Activated CD4-positive, alpha-beta T cell treated with anti-CD3 and anti-CD28 coated beads, Interleukin-2, amount 10 ng/mL, durations not matched to agents 24 days and 14 days (primary cell): ENCODE data around the gene CEP63. TPM values are rescaled to one million over a fixed set of nuclear protein-coding genes. Genes with fewer than 3 reads are reported as not detected.

Source experiments
- DNase-seq: peaks from one replicate; pipeline ENCODE4 v3.0.0; 2022
- H3K27ac Mint-ChIP-seq: one replicate; pipeline ENCODE4 v1.8.0; 2022; ENCODE audit warnings: mild to moderate bottlenecking, mixed read lengths
- H3K27me3 Mint-ChIP-seq: one replicate; pipeline ENCODE4 v1.8.0; 2022; ENCODE audit warnings: mixed read lengths
- H3K36me3 Mint-ChIP-seq: one replicate; pipeline ENCODE4 v1.8.0; 2022; ENCODE audit warnings: low read depth, mild to moderate bottlenecking, mixed read lengths
- H3K4me1 Mint-ChIP-seq: one replicate; pipeline ENCODE4 v1.8.0; 2021; ENCODE audit warnings: mixed read lengths
- H3K4me3 Mint-ChIP-seq: one replicate; pipeline ENCODE4 v1.8.0; 2022; ENCODE audit warnings: mild to moderate bottlenecking, moderate library complexity, mixed read lengths
- H3K9me3 Mint-ChIP-seq: one replicate; pipeline ENCODE4 v1.8.0; 2021; ENCODE audit warnings: mixed read lengths
- intact Hi-C: fragments of 100-400 bp; cut with micrococcal nuclease; formaldehyde crosslinking; loops from one replicate; pipeline ENCODE4 v1.15.1; 2023
- total RNA-seq: library from RNA; stranded (reverse); gene quantifications from 2 replicates; pipeline ENCODE4 v1.2.3, GENCODE V29; 2022

CEP63 gene
- total RNA-seq, 1 donor from 2014 or later, result 18.6 TPM

DNA sequence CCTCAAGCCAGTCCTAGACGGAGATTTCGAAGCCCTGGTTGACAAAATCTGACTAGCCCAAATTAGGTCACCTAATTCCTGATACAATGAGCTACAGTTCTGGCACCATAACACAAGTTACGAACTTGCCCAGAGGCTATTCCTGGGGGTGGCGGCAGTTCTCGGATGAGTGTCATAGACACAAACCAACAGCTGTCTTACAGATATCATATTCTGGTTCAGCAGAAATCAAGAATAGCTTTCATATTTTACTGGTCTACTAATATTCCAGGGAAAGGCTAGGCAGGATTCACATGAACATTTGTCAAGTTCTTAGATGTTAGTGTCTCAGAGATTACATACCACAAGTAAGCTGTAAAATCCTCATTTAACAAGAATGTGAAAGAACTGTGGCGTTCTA is 8.9 kb upstream of the CEP63 start:
- H3K4me3 Mint-ChIP-seq, result no peak overlapping the region
- peaks cover 31% of the 10 kb centered on the region for H3K36me3 Mint-ChIP-seq
- no peaks in the 10 kb centered on the region for H3K9me3 Mint-ChIP-seq
- no peak overlapping the region for H3K27ac Mint-ChIP-seq
- no peak for DNase-seq
- H3K4me1 Mint-ChIP-seq, result peaks cover 3% of the 10 kb centered on the region
- intact Hi-C loops, result no loop called here
- H3K27me3 Mint-ChIP-seq, result no peaks in the 10 kb centered on the region

DNA sequence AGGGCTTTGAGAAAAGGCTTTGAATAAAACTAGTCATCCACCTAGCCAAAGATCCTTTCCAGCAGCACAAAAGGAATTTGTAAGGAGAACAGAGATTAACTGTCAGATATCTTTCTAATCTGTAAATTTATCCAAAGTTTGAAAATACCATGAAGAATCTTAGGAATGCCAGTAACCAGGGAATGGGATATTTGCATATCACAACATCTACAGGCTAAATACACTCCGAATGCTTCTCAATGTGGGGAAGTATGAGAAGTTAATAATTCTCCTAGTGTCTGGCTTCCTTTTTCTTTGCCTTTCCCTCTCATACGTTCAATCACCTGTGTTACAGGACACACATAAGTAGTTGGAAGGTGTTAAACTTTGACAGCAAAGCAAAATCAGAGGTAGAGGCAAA is 7.9 kb upstream of the CEP63 start:
- Mint-ChIP-seq H3K9me3 (no peaks in the 10 kb centered on the region), H3K36me3 (peaks cover 36% of the 10 kb centered on the region), H3K27ac (no peak overlapping the region), H3K4me1 (peaks cover 7% of the 10 kb centered on the region), H3K4me3 (no peak overlapping the region), H3K27me3 (no peaks in the 10 kb centered on the region)
- intact Hi-C loops, result no loop called here
- no peak for DNase-seq

- no peak overlapping the region for H3K4me3 Mint-ChIP-seq
- intact Hi-C loops, result loop anchor here (10.0 kb wide), 3 partner anchors 324 to 1036 kb away; no protein-coding TSS in a partner anchor
- no peak for DNase-seq
- H3K27ac Mint-ChIP-seq, result no peak overlapping the region
- H3K9me3 Mint-ChIP-seq, result no peaks in the 10 kb centered on the region
- H3K27me3 Mint-ChIP-seq, result no peaks in the 10 kb centered on the region
- H3K36me3 Mint-ChIP-seq, result peaks cover 38% of the 10 kb centered on the region
- peaks cover 22% of the 10 kb centered on the region for H3K4me1 Mint-ChIP-seq
These were observed 5.3 kb upstream of the CEP63 start for GRCh38 chr3:134480546-134480945.

GRCh38 chr3:134481166-134481565 is 4.7 kb upstream of the CEP63 start:
- Mint-ChIP-seq H3K9me3 (no peaks in the 10 kb centered on the region), H3K27ac (no peak overlapping the region), H3K36me3 (peaks cover 37% of the 10 kb centered on the region), H3K4me1 (peaks cover 22% of the 10 kb centered on the region), H3K4me3 (no peak overlapping the region), H3K27me3 (no peaks in the 10 kb centered on the region)
- no peak for DNase-seq
- intact Hi-C loops, result loop anchor here (10.0 kb wide), 3 partner anchors 324 to 1036 kb away; no protein-coding TSS in a partner anchor

DNA sequence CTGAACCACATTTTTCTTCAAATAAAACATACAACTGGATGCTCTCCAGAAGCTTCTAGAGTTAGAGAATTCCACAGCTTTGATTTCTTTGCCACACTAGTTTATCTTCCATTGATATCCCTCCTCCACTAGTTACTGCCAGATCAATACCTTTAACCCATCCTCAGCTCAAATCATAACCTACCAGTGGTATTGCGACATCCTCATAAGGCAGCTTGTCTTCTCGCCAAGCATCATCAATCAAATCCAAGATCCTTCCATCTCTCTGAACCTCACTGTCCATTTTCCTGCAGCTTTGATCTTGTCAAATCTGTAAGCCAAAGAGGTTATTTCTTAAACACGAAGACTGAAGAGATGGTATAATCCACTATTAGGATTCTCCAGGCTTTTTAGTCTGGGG is 3.2 kb upstream of the CEP63 start:
- Mint-ChIP-seq H3K27me3 (no peaks in the 10 kb centered on the region), H3K27ac (no peak overlapping the region), H3K36me3 (peaks cover 34% of the 10 kb centered on the region), H3K9me3 (no peaks in the 10 kb centered on the region), H3K4me1 (peaks cover 29% of the 10 kb centered on the region), H3K4me3 (no peak overlapping the region)
- intact Hi-C loops, result loop anchor here (10.0 kb wide), 3 partner anchors 322 to 1038 kb away; no protein-coding TSS in a partner anchor
- DNase-seq, result no peak

DNA sequence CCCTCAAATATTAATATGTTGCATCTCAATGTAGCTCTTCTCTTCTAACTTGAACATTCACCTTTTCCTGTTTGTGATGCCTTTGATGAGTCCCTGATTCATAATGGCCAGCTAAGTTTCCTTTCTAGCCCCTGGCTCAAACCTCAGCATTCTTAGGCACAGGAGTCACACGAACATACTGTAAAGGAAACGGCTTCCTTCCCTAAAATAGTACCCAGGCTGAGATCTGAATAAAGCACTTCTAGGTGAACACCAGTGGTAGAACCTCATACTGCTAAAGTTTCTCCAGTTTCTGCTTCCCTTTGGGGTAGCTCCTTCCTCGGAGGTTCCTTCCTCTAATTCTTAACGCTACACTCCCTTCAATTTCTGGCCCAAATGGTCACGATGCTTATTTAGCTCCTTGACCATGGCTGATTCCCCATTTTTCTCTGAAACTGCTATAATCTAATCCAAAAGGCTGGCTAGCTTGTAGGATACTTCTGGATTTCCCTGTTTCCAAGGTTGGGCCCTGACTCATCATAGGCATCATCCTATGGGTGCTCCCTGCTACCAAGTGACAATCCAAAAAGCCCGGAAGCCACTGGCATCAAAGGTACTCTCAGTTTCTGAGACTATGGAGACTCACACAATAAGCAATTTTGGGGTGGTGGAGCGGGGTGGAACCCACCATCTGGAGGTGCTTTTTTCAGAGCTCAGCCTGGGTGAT is 2.5 kb upstream of the CEP63 start:
- H3K27ac Mint-ChIP-seq, result peak overlapping the region; percentile 10
- peaks cover 35% of the 10 kb centered on the region for H3K4me1 Mint-ChIP-seq
- intact Hi-C loops, result loop anchor here (10.0 kb wide), 3 partner anchors 321 to 1039 kb away; no protein-coding TSS in a partner anchor
- no peak for DNase-seq
- H3K9me3 Mint-ChIP-seq, result no peaks in the 10 kb centered on the region
- peak overlapping the region; percentile 49 for H3K4me3 Mint-ChIP-seq
- no peaks in the 10 kb centered on the region for H3K27me3 Mint-ChIP-seq
- peaks cover 29% of the 10 kb centered on the region for H3K36me3 Mint-ChIP-seq

DNA sequence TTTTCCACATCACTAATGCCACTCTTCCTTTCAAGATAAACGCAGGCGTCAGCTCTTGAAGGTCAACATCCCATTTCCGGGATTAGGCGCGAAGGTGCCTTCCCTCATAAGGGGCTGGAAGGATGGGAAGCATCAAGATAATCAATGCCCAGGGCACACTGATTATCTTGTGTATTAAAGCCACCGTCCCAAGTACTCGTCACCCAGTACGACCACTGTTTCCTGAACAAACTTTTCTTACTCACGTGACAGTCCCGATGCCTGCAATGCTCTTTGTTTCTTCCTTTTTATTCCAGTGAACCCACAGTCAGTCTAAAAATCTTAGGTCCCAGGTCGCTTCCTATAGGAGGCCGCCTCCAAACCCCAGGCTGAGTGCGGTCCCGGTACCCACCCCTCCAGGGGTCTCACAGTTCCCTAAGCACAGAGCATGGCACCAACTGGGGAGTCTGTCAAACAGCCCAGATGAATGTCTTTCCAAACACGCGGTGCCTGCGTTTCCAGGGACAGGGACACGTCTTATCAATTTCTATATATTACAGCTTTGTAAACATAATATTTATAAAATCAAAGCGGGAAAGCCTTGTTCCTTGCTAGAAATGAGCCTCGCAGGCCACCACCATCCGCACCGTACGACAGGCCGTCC is 661 bp upstream of the CEP63 start:
- intact Hi-C loops, result loop anchor here (5.0 to 10.0 kb wide), 5 partner anchors 320 to 1040 kb away; partner anchors contain the start of genes CDV3 and TOPBP1
- no peak for DNase-seq
- peak overlapping the region; percentile 85 for H3K4me3 Mint-ChIP-seq

DNA sequence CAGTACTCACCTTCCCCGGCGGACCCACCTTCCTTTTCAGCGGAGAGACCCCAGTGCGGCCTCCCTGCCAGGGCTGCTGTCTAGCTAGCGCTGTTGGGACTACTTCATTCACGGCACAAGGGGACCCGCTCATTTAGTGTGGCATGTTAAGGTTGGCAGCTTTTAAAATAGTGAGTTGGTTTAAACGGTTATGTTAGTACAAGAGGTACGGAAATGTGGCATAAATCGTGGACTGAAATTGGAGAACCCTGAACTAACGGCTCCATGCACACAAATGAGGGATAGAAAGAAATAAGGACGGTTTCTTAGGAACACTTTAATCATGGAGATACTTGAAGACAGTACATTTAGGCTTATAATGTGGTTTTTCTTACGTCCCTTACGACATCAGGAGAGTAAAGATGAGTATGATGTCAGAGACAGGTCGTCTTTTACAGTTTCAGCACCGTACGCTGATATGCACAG is 752 bp downstream of the CEP63 start:
- Mint-ChIP-seq H3K27ac (peak overlapping the region; percentile 98), H3K4me3 (peak overlapping the region; percentile 85), H3K36me3 (peaks cover 10% of the 10 kb centered on the region), H3K9me3 (no peaks in the 10 kb centered on the region), H3K4me1 (peaks cover 36% of the 10 kb centered on the region), H3K27me3 (no peaks in the 10 kb centered on the region)
- no peak for DNase-seq
- intact Hi-C loops, result loop anchor here (1.0 to 10.0 kb wide), 9 partner anchors 236 to 1764 kb away; partner anchors contain the start of genes CDV3, MSL2, NPHP3 and RYK

More for the DNA sequence above, 661 bp upstream of the CEP63 start:
- H3K27me3 Mint-ChIP-seq, result no peaks in the 10 kb centered on the region
- H3K36me3 Mint-ChIP-seq, result peaks cover 21% of the 10 kb centered on the region
- no peaks in the 10 kb centered on the region for H3K9me3 Mint-ChIP-seq
- peaks cover 37% of the 10 kb centered on the region for H3K4me1 Mint-ChIP-seq
- peak overlapping the region; percentile 98 for H3K27ac Mint-ChIP-seq

GRCh38 chr3:134487406-134487805 is 1.5 kb downstream of the CEP63 start:
- Mint-ChIP-seq H3K9me3 (no peaks in the 10 kb centered on the region), H3K27me3 (no peaks in the 10 kb centered on the region), H3K4me1 (peaks cover 35% of the 10 kb centered on the region), H3K36me3 (peaks cover 10% of the 10 kb centered on the region), H3K27ac (peak overlapping the region; percentile 52), H3K4me3 (peak overlapping the region; percentile 85)
- intact Hi-C loops, result loop anchor here (2.0 to 10.0 kb wide), 7 partner anchors 317 to 1765 kb away; partner anchors contain the start of genes CDV3, MSL2, NPHP3 and TOPBP1
- DNase-seq, result no peak

DNA sequence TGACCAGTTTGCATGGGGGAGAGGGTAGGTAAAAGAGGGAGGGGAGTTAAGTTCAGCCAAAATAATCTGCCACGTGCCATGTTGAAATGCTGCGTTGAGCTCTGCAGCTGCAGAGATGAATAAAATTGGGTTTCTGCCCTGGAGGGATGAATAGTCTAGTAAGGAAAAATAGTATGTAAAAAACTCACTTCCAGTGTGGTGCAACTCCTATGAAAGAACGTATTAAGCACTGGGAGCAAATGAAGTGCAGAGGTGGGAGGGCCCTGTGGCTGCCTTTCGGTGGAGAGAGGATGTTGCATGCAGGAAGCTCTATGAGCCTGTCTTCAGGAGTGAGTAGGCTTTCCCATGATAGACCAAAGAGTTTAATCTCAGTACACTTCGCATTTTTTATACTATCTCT is 8.6 kb downstream of the CEP63 start:
- Mint-ChIP-seq H3K9me3 (peaks cover 5% of the 10 kb centered on the region), H3K4me3 (no peak overlapping the region), H3K27me3 (no peaks in the 10 kb centered on the region), H3K4me1 (peaks cover 38% of the 10 kb centered on the region), H3K36me3 (peaks cover 44% of the 10 kb centered on the region), H3K27ac (no peak overlapping the region)
- DNase-seq, result no peak
- intact Hi-C loops, result no loop called here

GRCh38 chr3:134495980-134496379 is 10.1 kb downstream of the CEP63 start:
- H3K36me3 Mint-ChIP-seq, result peaks cover 51% of the 10 kb centered on the region
- intact Hi-C loops, result no loop called here
- H3K4me1 Mint-ChIP-seq, result peaks cover 37% of the 10 kb centered on the region
- no peak overlapping the region for H3K27ac Mint-ChIP-seq
- no peaks in the 10 kb centered on the region for H3K27me3 Mint-ChIP-seq
- DNase-seq, result no peak
- peaks cover 9% of the 10 kb centered on the region for H3K9me3 Mint-ChIP-seq
- no peak overlapping the region for H3K4me3 Mint-ChIP-seq

GRCh38 chr3:134496471-134497071 is 10.7 kb downstream of the CEP63 start:
- Mint-ChIP-seq H3K27me3 (no peaks in the 10 kb centered on the region), H3K9me3 (peaks cover 9% of the 10 kb centered on the region), H3K27ac (no peak overlapping the region), H3K4me3 (no peak overlapping the region), H3K4me1 (peaks cover 37% of the 10 kb centered on the region), H3K36me3 (peaks cover 53% of the 10 kb centered on the region)
- intact Hi-C loops, result no loop called here
- DNase-seq, result no peak

GRCh38 chr3:134503266-134503665 is 17.4 kb downstream of the CEP63 start:
- peaks cover 12% of the 10 kb centered on the region for H3K4me1 Mint-ChIP-seq
- H3K27ac Mint-ChIP-seq, result no peak overlapping the region
- H3K27me3 Mint-ChIP-seq, result no peaks in the 10 kb centered on the region
- H3K36me3 Mint-ChIP-seq, result peaks cover 73% of the 10 kb centered on the region
- no peak for DNase-seq
- H3K9me3 Mint-ChIP-seq, result peaks cover 22% of the 10 kb centered on the region
- no peak overlapping the region for H3K4me3 Mint-ChIP-seq
- intact Hi-C loops, result no loop called here

- H3K9me3 Mint-ChIP-seq, result peaks cover 29% of the 10 kb centered on the region
- peaks cover 7% of the 10 kb centered on the region for H3K4me1 Mint-ChIP-seq
- no peaks in the 10 kb centered on the region for H3K27me3 Mint-ChIP-seq
- H3K27ac Mint-ChIP-seq, result no peak overlapping the region
- intact Hi-C loops, result no loop called here
- peaks cover 71% of the 10 kb centered on the region for H3K36me3 Mint-ChIP-seq
- DNase-seq, result no peak
- H3K4me3 Mint-ChIP-seq, result no peak overlapping the region
These were observed 18.3 kb downstream of the CEP63 start for GRCh38 chr3:134504132-134504531.
